Trophoblast cell (in vitro differentiated cells and primary cell): ENCODE results near the gene CCDC160.
"Not testable (repeated sequence)": the region's sequence is repeated elsewhere in the genome, so short reads cannot be mapped to it uniquely, and the experiment has no call there.

Experiments
- DNase-seq, 2 donors: peaks; one replicate each; pipeline ENCODE4 v3.0.0-alpha.2; 2016
- H2AFZ ChIP-seq: 2 replicates; pipeline ENCODE4 v1.6.1; 2013; ENCODE audit warnings: low read length, moderate library complexity, mild to moderate bottlenecking; ENCODE audit not compliant: insufficient read depth, poor library complexity
- H2AK5ac ChIP-seq: 2 replicates; pipeline ENCODE4 v1.6.1; 2013; ENCODE audit warnings: mild to moderate bottlenecking, low read length
- H2BK120ac ChIP-seq: 2 replicates; pipeline ENCODE4 v1.6.1; 2013; ENCODE audit warnings: low read length, mild to moderate bottlenecking, moderate library complexity; ENCODE audit not compliant: insufficient read depth, poor library complexity
- H2BK12ac ChIP-seq: 2 replicates; pipeline ENCODE4 v1.6.1; 2013; ENCODE audit warnings: mild to moderate bottlenecking, low read length, moderate library complexity
- H2BK5ac ChIP-seq: 2 replicates; pipeline ENCODE4 v1.6.1; 2013; ENCODE audit warnings: low read length, low read depth, moderate library complexity, mild to moderate bottlenecking; ENCODE audit not compliant: poor library complexity
- H3K14ac ChIP-seq: 2 replicates; pipeline ENCODE4 v1.6.1; 2013; ENCODE audit warnings: mild to moderate bottlenecking, low read length
- H3K18ac ChIP-seq: 2 replicates; pipeline ENCODE4 v1.6.1; 2013; ENCODE audit warnings: mild to moderate bottlenecking, low read length
- H3K23ac ChIP-seq: 2 replicates; pipeline ENCODE4 v1.6.1; 2013; ENCODE audit warnings: low read length
- H3K27ac ChIP-seq: 2 replicates; pipeline ENCODE4 v1.5.1; 2013; ENCODE audit warnings: low read depth, mild to moderate bottlenecking, inconsistent platforms, low read length, moderate library complexity
- H3K27me3 ChIP-seq: 2 replicates; pipeline ENCODE4 v1.6.1; 2013; ENCODE audit warnings: inconsistent platforms, mild to moderate bottlenecking, low read length, moderate library complexity; ENCODE audit not compliant: insufficient read depth
- H3K36me3 ChIP-seq, 2 experiments: 1 replicate in 1 of 2; 2 replicates in 1 of 2; pipeline ENCODE4 v1.6.1; 2013; ENCODE audit warnings: low read length in 2 of 2, mild to moderate bottlenecking in 2 of 2, moderate library complexity in 1 of 2; ENCODE audit not compliant: insufficient read depth in 2 of 2, control insufficient read depth in 1 of 2
- H3K4ac ChIP-seq: 2 replicates; pipeline ENCODE4 v1.6.1; 2013; ENCODE audit warnings: low read depth, mild to moderate bottlenecking, low read length, moderate library complexity
- H3K4me1 ChIP-seq, 2 experiments: 1 replicate in 1 of 2; 2 replicates in 1 of 2; pipeline ENCODE4 v1.6.1; 2013; ENCODE audit warnings: low read length in 2 of 2, mild to moderate bottlenecking in 2 of 2, moderate library complexity in 1 of 2; ENCODE audit not compliant: insufficient read depth in 2 of 2, control insufficient read depth in 1 of 2
- H3K4me2 ChIP-seq: 2 replicates; pipeline ENCODE4 v1.6.1; 2013; ENCODE audit warnings: inconsistent platforms, mild to moderate bottlenecking, low read length, moderate library complexity
- H3K4me3 ChIP-seq: 2 replicates; pipeline ENCODE4 v1.5.1; 2013; ENCODE audit warnings: mild to moderate bottlenecking, low read depth, low read length, inconsistent platforms
- H3K79me1 ChIP-seq: one replicate; pipeline ENCODE4 v1.6.1; 2013; ENCODE audit warnings: low read length
- H3K79me2 ChIP-seq: 2 replicates; pipeline ENCODE4 v1.6.1; 2013; ENCODE audit warnings: low read length, mild to moderate bottlenecking; ENCODE audit not compliant: control insufficient read depth, insufficient read depth, poor library complexity
- H3K9ac ChIP-seq: 2 replicates; pipeline ENCODE4 v1.6.1; 2013; ENCODE audit warnings: mild to moderate bottlenecking, low read length
- H3K9me3 ChIP-seq: 2 replicates; pipeline ENCODE4 v1.6.1; 2013; ENCODE audit warnings: low read depth, mild to moderate bottlenecking, control low read depth, inconsistent platforms, low read length; ENCODE audit not compliant: insufficient read depth
- H4K12ac ChIP-seq: 2 replicates; pipeline ENCODE4 v1.6.1; 2013; ENCODE audit warnings: low read depth, mild to moderate bottlenecking, low read length, moderate library complexity
- H4K8ac ChIP-seq: 2 replicates; pipeline ENCODE4 v1.6.1; 2013; ENCODE audit warnings: low read depth, mild to moderate bottlenecking, low read length, moderate library complexity
- H4K91ac ChIP-seq: one replicate; pipeline ENCODE4 v1.6.1; 2013; ENCODE audit warnings: low read depth, mild to moderate bottlenecking, low read length, moderate library complexity
- WGBS: extraction: QIAGEN DNeasy Blood & Tissue Kit; methylation state at CpG from one replicate; pipeline ENCODE4 v1.1.7; 2013; ENCODE audit warnings: missing lambda C conversion rate; ENCODE audit not compliant: insufficient read length, insufficient coverage; ENCODE audit errors: extremely low coverage; 5-methylcytosine and 5-hydroxymethylcytosine counted together

CCDC160 gene

DNA sequence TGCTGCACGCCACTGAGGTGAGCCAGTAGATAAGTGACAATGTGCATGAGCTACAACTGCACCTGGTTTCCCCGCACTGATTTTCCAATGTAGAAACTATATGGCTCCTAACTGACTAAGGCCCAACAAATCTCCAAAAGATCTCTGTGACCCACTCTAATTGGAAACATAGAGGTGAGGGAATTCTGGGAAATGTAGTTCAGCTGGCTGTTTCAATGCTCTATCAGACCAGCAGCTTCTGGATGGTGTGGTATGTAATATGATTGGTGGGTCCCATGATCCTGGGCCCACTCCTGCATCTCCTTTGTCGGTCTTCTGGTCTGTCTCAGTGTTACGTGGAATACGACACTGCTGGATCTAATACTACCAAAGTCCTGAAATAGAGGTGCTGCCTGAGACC lies 18.6 kb downstream of the CCDC160 start:
- Histone ChIP-seq H2AK5ac (no peak overlapping the region), H3K14ac (no peak overlapping the region), H2BK12ac (no peak overlapping the region), H3K4me3 (no peak overlapping the region), H2AFZ (no peak overlapping the region), H3K4ac (no peak overlapping the region), H3K9me3 (no peaks in the 10 kb centered on the region), H3K18ac (no peak overlapping the region), H4K91ac (no peak overlapping the region), H2BK120ac (no peak overlapping the region), H3K27me3 (no peaks in the 10 kb centered on the region), H3K4me2 (no peak overlapping the region), H3K79me1 (no peaks in the 10 kb centered on the region), H3K79me2 (no peaks in the 10 kb centered on the region), H3K9ac (no peak overlapping the region), H2BK5ac (no peak overlapping the region), H3K4me1 (no peaks in the 10 kb centered on the region), H3K36me3 (no peaks in the 10 kb centered on the region), H4K12ac (no peak overlapping the region), H3K23ac (no peak overlapping the region), H4K8ac (no peak overlapping the region), H3K27ac (no peak overlapping the region)
- peak in 1 of 2 donors; percentile 32 for DNase-seq
- no CpG with 5 or more reads among the region's 5 CpGs for WGBS

DNA sequence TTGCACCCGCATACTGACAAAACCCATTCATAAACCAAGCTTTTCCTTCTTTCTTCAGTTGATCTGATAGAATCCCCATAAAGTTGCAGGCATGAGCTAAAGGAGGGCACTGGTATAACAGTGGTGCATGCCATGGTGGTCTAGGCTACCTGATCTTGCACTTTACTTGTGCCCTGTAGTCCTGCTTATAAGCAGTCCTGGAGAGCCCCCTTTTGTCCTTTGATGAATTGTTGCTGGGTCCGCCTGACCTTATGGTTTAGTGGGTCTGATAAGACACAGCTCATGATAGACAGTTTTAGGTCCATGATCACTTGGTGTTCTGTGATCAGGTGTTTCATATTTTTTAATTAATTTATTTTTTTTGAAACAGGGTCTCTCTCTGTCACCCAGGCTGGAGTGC lies 19.7 kb downstream of the CCDC160 start:
- H2BK12ac ChIP-seq = no peak overlapping the region
- no peak for DNase-seq
- no peaks in the 10 kb centered on the region for H3K36me3 ChIP-seq
- no peak overlapping the region for H2BK120ac ChIP-seq
- no peak overlapping the region for H3K23ac ChIP-seq
- H3K79me2 ChIP-seq = no peaks in the 10 kb centered on the region
- H3K14ac ChIP-seq = no peak overlapping the region
- H2AFZ ChIP-seq = no peak overlapping the region
- H3K79me1 ChIP-seq = no peaks in the 10 kb centered on the region
- no peak overlapping the region for H2BK5ac ChIP-seq
- H3K4ac ChIP-seq = no peak overlapping the region
- no peak overlapping the region for H4K8ac ChIP-seq
- H3K4me2 ChIP-seq = no peak overlapping the region
- H3K4me1 ChIP-seq = no peaks in the 10 kb centered on the region
- H3K18ac ChIP-seq = no peak overlapping the region
- WGBS = no CpG with 5 or more reads among the region's 2 CpGs
- no peaks in the 10 kb centered on the region for H3K9me3 ChIP-seq
- no peaks in the 10 kb centered on the region for H3K27me3 ChIP-seq
- H2AK5ac ChIP-seq = no peak overlapping the region
- no peak overlapping the region for H4K12ac ChIP-seq
- no peak overlapping the region for H3K27ac ChIP-seq
- no peak overlapping the region for H3K4me3 ChIP-seq
- H3K9ac ChIP-seq = no peak overlapping the region
- H4K91ac ChIP-seq = no peak overlapping the region

DNA sequence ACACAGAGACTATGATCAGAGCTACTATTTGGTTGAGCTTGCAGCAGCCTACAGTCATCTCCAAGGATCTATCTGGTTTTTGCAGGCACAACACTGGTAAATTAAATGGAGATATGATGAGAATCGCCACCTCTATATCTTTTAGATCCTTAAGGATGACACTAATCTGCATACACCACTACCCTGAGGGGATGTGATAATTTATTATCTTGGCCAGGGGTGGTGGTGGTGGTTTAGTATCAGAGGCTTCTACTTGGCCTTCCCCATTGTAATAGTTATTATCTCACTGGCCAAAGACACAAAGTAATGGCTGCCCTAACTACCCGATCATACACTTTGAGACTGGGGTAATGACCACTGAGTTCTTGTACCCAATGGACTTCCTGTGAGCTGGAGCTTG lies 21.2 kb downstream of the CCDC160 start:
- Histone ChIP-seq H3K27ac (no peak overlapping the region), H2BK120ac (no peak overlapping the region), H3K27me3 (no peaks in the 10 kb centered on the region), H4K8ac (no peak overlapping the region), H3K36me3 (no peaks in the 10 kb centered on the region), H3K79me1 (no peaks in the 10 kb centered on the region), H3K9ac (no peak overlapping the region), H2BK12ac (no peak overlapping the region), H3K23ac (no peak overlapping the region), H3K14ac (no peak overlapping the region), H3K18ac (no peak overlapping the region), H3K4me2 (no peak overlapping the region), H2AFZ (no peak overlapping the region), H3K4me1 (no peaks in the 10 kb centered on the region), H3K9me3 (no peaks in the 10 kb centered on the region), H3K4me3 (no peak overlapping the region), H4K12ac (no peak overlapping the region), H4K91ac (no peak overlapping the region), H3K4ac (no peak overlapping the region), H2BK5ac (no peak overlapping the region), H2AK5ac (no peak overlapping the region), H3K79me2 (no peaks in the 10 kb centered on the region)
- WGBS = no CpG with 5 or more reads among the region's 2 CpGs
- no peak for DNase-seq

DNA sequence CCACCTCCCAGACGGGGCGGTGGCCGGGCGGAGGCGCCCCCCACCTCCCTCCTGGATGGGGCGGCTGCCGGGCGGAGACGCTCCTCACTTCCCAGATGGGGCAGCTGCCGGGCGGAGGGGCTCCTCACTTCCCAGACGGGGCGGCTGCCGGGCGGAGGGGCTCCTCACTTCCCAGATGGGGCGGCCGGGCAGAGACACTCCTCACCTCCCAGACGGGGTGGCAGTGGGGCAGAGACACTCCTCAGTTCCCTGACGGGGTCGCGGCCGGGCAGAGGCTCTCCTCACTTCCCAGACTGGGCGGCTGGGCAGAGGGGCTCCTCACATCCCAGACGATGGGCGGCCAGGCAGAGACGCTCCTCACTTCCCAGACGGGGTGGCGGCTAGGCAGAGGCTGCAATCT lies 49.0 kb downstream of the CCDC160 start:
- not testable (repeated sequence) for H3K4me1 ChIP-seq, H3K23ac ChIP-seq, H3K27me3 ChIP-seq, H3K9ac ChIP-seq, H3K27ac ChIP-seq, H3K79me2 ChIP-seq, DNase-seq, H3K14ac ChIP-seq, H4K91ac ChIP-seq, H3K4me3 ChIP-seq, H2AK5ac ChIP-seq, H3K79me1 ChIP-seq, H4K8ac ChIP-seq, H3K4ac ChIP-seq, H3K9me3 ChIP-seq, H2BK12ac ChIP-seq, H3K4me2 ChIP-seq, H4K12ac ChIP-seq, H2AFZ ChIP-seq, H2BK120ac ChIP-seq, H3K36me3 ChIP-seq, H2BK5ac ChIP-seq, H3K18ac ChIP-seq
- WGBS = no CpG with 5 or more reads among the region's 28 CpGs
